Activated naive CD8-positive, alpha-beta T cell treated with anti-CD3 and anti-CD28 coated beads, Interleukin-2, amount 10 ng/mL, durations not matched to agents 7 days and 5 days (primary cell): ENCODE data around the gene FBXO38. TPM values are rescaled to one million over a fixed set of nuclear protein-coding genes. Genes with fewer than 3 reads are reported as not detected.
"Not testable (repeated sequence)": the region's sequence is repeated elsewhere in the genome, so short reads cannot be mapped to it uniquely, and the experiment has no call there.

Experiments used
- ATAC-seq: fragments of 150-1000 bp; cut with Tn5 transposase; one replicate; pipeline ENCODE4 v1.10.0; 2021; ENCODE audit warnings: low read depth, moderate library complexity
- POLR2A ChIA-PET: fragments of 350-600 bp; sonication (Branson Sonifier 250); formaldehyde crosslinking; loops from one replicate; lab custom pipeline; 2021; ENCODE audit warnings: antibody characterized with exemption; lab: Charles Lee
- DNase-seq: peaks from one replicate; pipeline ENCODE4 v3.0.0; 2021
- H3K27ac Mint-ChIP-seq: one replicate; pipeline ENCODE4 v1.8.0; 2022; ENCODE audit warnings: mild to moderate bottlenecking, mixed read lengths
- H3K27me3 Mint-ChIP-seq: one replicate; pipeline ENCODE4 v1.8.0; 2022; ENCODE audit warnings: mild to moderate bottlenecking, moderate library complexity, mixed read lengths
- H3K36me3 Mint-ChIP-seq: one replicate; pipeline ENCODE4 v1.8.0; 2021; ENCODE audit warnings: mild to moderate bottlenecking, mixed read lengths
- H3K4me1 Mint-ChIP-seq: one replicate; pipeline ENCODE4 v1.8.0; 2021; ENCODE audit warnings: mixed read lengths
- H3K4me3 Mint-ChIP-seq: one replicate; pipeline ENCODE4 v1.8.0; 2022; ENCODE audit warnings: mild to moderate bottlenecking, moderate library complexity, mixed read lengths
- H3K9me3 Mint-ChIP-seq: one replicate; pipeline ENCODE4 v1.8.0; 2021; ENCODE audit warnings: mixed read lengths
- total RNA-seq, 2 experiments: library from RNA; stranded (reverse); gene quantifications; one replicate each; pipeline ENCODE4 v1.2.3, GENCODE V29; 2021

The FBXO38 gene
- total RNA-seq, 2 experiments from 2014 or later = 60.5 to 65.8 TPM

- no peak overlapping the region for H3K4me3 Mint-ChIP-seq
- H3K27me3 Mint-ChIP-seq = peaks cover 7% of the 10 kb centered on the region
- POLR2A ChIA-PET = no interaction called here
- H3K27ac Mint-ChIP-seq = no peak overlapping the region
- no peaks in the 10 kb centered on the region for H3K9me3 Mint-ChIP-seq
- no peaks in the 10 kb centered on the region for H3K36me3 Mint-ChIP-seq
- ATAC-seq = no peak
- H3K4me1 Mint-ChIP-seq = no peaks in the 10 kb centered on the region
- no peak for DNase-seq
Measured at GRCh38 chr5:148455185-148455584, 71.4 kb downstream of the FBXO38 start.

GRCh38 chr5:148457183-148457620, 73.4 kb downstream of the FBXO38 start:
- Mint-ChIP-seq H3K9me3 (no peaks in the 10 kb centered on the region), H3K36me3 (no peaks in the 10 kb centered on the region), H3K4me1 (no peaks in the 10 kb centered on the region), H3K4me3 (no peak overlapping the region), H3K27ac (no peak overlapping the region), H3K27me3 (peaks cover 20% of the 10 kb centered on the region)
- ATAC-seq (peak; percentile 52), DNase-seq (no peak)
- POLR2A ChIA-PET = no interaction called here

GRCh38 chr5:148458036-148458888, 74.5 kb downstream of the FBXO38 start:
- H3K27ac Mint-ChIP-seq = no peak overlapping the region
- no peaks in the 10 kb centered on the region for H3K4me1 Mint-ChIP-seq
- peaks cover 22% of the 10 kb centered on the region for H3K27me3 Mint-ChIP-seq
- H3K36me3 Mint-ChIP-seq = no peaks in the 10 kb centered on the region
- peak; percentile 50 for ATAC-seq
- no peak overlapping the region for H3K4me3 Mint-ChIP-seq
- POLR2A ChIA-PET = no interaction called here
- no peaks in the 10 kb centered on the region for H3K9me3 Mint-ChIP-seq
- DNase-seq = no peak

GRCh38 chr5:148459669-148460068, 75.9 kb downstream of the FBXO38 start:
- DNase-seq (no peak), ATAC-seq (no peak)
- Mint-ChIP-seq H3K9me3 (no peaks in the 10 kb centered on the region), H3K36me3 (no peaks in the 10 kb centered on the region), H3K27me3 (peaks cover 24% of the 10 kb centered on the region), H3K4me1 (no peaks in the 10 kb centered on the region), H3K4me3 (no peak overlapping the region), H3K27ac (no peak overlapping the region)
- POLR2A ChIA-PET = no interaction called here

DNA sequence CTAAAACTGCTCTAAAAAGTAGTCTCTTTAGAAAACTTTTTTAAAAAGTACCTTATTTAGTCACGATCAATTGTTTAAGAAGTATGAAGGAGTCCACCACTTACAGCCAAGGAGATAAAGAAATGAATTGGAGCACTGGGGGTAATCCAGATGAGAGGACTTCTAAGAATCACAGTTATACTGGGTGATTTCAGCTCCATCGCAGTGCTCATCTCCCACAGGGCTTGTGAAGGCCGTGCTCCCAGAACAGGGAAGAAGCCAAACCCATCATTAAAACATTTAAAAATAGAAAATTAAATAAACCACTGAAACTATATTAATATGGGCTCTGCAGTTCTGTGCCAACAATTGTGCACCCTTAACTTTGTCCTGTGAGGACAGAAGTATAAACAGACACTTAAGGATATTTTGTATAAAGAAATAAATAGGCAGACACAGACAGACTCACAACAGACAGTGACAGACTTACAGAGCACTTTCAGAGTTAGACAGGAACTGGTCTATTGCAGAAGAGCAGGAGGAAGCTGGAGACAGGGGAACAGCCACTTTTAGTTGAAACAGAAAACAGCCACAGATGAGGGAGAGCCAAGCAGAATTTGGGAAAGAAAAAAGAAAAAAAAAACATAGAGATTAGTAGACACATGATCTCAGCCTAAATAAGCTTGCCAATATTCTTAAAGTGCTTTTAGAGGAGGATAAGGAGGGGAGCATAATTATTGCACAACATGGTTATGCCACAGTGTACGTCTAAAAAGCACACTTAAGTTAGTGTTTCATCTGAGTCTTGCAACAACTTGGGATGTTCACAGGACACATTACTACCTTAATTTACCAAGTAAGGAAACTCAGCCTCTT, 81.8 kb downstream of the FBXO38 start:
- no peak overlapping the region for H3K4me3 Mint-ChIP-seq
- no peaks in the 10 kb centered on the region for H3K4me1 Mint-ChIP-seq
- no peak overlapping the region for H3K27ac Mint-ChIP-seq
- H3K9me3 Mint-ChIP-seq = no peaks in the 10 kb centered on the region
- H3K27me3 Mint-ChIP-seq = peaks cover 29% of the 10 kb centered on the region
- H3K36me3 Mint-ChIP-seq = no peaks in the 10 kb centered on the region
- no peak for ATAC-seq
- no peak for DNase-seq
- POLR2A ChIA-PET = no interaction called here

DNA sequence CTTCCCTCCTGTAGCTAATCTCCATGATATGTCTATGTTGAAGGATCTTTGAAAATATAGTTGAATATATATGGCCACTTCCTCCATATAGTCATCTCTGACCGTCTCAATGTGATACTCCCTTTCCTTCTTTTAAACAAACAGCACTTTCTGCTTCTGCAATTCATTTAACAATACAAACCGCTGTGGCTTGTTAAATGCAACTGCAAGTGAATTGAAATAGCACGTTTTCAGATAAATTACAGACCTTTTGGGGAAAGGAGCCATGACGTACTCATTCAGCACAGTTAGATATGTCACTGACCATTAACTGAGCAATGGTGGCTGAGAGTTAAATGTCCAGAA, 82.5 kb downstream of the FBXO38 start:
- ATAC-seq (no peak), DNase-seq (no peak)
- peaks cover 30% of the 10 kb centered on the region for H3K27me3 Mint-ChIP-seq
- no peaks in the 10 kb centered on the region for H3K9me3 Mint-ChIP-seq
- POLR2A ChIA-PET = no interaction called here
- H3K4me1 Mint-ChIP-seq = no peaks in the 10 kb centered on the region
- no peak overlapping the region for H3K27ac Mint-ChIP-seq
- no peaks in the 10 kb centered on the region for H3K36me3 Mint-ChIP-seq
- H3K4me3 Mint-ChIP-seq = no peak overlapping the region

- no peak for ATAC-seq
- H3K27me3 Mint-ChIP-seq = peaks cover 18% of the 10 kb centered on the region
- POLR2A ChIA-PET = no interaction called here
- H3K27ac Mint-ChIP-seq = no peak overlapping the region
- no peaks in the 10 kb centered on the region for H3K36me3 Mint-ChIP-seq
- no peaks in the 10 kb centered on the region for H3K9me3 Mint-ChIP-seq
- no peak for DNase-seq
- no peaks in the 10 kb centered on the region for H3K4me1 Mint-ChIP-seq
- no peak overlapping the region for H3K4me3 Mint-ChIP-seq
Measured at GRCh38 chr5:148467958-148468357, 84.2 kb downstream of the FBXO38 start.

DNA sequence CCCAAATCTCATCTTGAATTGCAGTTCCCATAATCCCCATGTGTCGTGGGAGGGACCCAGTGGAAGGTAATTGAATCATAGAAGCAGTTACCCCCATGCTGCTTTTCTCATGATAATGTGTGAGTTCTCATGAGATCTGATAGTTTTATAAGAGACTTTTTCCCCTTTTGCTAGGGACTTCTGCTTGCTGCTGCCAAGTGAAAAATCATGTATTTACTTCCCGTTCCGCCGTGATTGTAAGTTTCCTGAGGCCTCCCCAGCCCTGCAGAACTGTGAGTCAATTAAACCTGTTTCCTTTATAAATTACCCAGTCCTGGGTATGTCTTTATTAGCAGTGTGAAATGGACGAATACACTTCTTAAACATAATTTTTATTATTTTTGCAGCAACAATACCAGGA, 85.0 kb downstream of the FBXO38 start:
- H3K27me3 Mint-ChIP-seq = peaks cover 18% of the 10 kb centered on the region
- H3K4me1 Mint-ChIP-seq, H3K36me3 Mint-ChIP-seq, ATAC-seq, H3K9me3 Mint-ChIP-seq, H3K4me3 Mint-ChIP-seq, H3K27ac Mint-ChIP-seq, POLR2A ChIA-PET, DNase-seq: not testable (repeated sequence)

GRCh38 chr5:148469501-148469935, 85.8 kb downstream of the FBXO38 start:
- no peaks in the 10 kb centered on the region for H3K36me3 Mint-ChIP-seq
- ATAC-seq = no peak
- no peaks in the 10 kb centered on the region for H3K9me3 Mint-ChIP-seq
- H3K27ac Mint-ChIP-seq = no peak overlapping the region
- POLR2A ChIA-PET = no interaction called here
- DNase-seq = no peak
- H3K4me1 Mint-ChIP-seq = no peaks in the 10 kb centered on the region
- H3K4me3 Mint-ChIP-seq = no peak overlapping the region
- H3K27me3 Mint-ChIP-seq = peaks cover 18% of the 10 kb centered on the region

DNA sequence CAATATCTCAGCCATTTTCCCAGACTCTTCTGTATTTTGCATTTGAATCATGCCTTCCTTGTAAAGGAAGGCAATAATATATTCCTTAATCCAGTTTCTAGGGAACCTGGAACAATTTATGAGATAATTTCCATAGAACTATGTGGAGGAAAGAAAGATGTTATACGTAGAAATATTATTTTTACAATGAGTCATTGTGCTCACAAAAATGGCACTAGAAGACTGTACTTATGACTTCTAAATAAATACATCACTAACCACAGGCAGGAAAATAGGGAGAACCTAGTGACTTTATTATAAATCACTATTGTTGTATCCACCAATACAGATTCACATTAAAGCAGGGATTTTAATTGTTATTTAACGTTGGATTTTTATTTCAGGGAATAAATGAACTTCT, 87.6 kb downstream of the FBXO38 start:
- POLR2A ChIA-PET = no interaction called here
- Mint-ChIP-seq H3K4me1 (no peaks in the 10 kb centered on the region), H3K4me3 (no peak overlapping the region), H3K36me3 (no peaks in the 10 kb centered on the region), H3K9me3 (no peaks in the 10 kb centered on the region), H3K27me3 (peaks cover 8% of the 10 kb centered on the region), H3K27ac (no peak overlapping the region)
- ATAC-seq (no peak), DNase-seq (no peak)

GRCh38 chr5:148474025-148474511, 90.3 kb downstream of the FBXO38 start:
- no peak overlapping the region for H3K27ac Mint-ChIP-seq
- H3K36me3 Mint-ChIP-seq = no peaks in the 10 kb centered on the region
- no peak for DNase-seq
- H3K27me3 Mint-ChIP-seq = peaks cover 22% of the 10 kb centered on the region
- H3K4me3 Mint-ChIP-seq = no peak overlapping the region
- no peaks in the 10 kb centered on the region for H3K4me1 Mint-ChIP-seq
- no peak for ATAC-seq
- no peaks in the 10 kb centered on the region for H3K9me3 Mint-ChIP-seq
- POLR2A ChIA-PET = no interaction called here

- H3K27ac Mint-ChIP-seq = no peak overlapping the region
- no peaks in the 10 kb centered on the region for H3K4me1 Mint-ChIP-seq
- DNase-seq = no peak
- POLR2A ChIA-PET = no interaction called here
- no peaks in the 10 kb centered on the region for H3K9me3 Mint-ChIP-seq
- no peaks in the 10 kb centered on the region for H3K36me3 Mint-ChIP-seq
- H3K27me3 Mint-ChIP-seq = peaks cover 19% of the 10 kb centered on the region
- H3K4me3 Mint-ChIP-seq = no peak overlapping the region
- no peak for ATAC-seq
Measured at GRCh38 chr5:148476302-148476701, 92.5 kb downstream of the FBXO38 start.

GRCh38 chr5:148477429-148477828, 93.7 kb downstream of the FBXO38 start:
- Mint-ChIP-seq H3K27ac (no peak overlapping the region), H3K4me1 (peaks cover 2% of the 10 kb centered on the region), H3K36me3 (no peaks in the 10 kb centered on the region), H3K4me3 (no peak overlapping the region), H3K9me3 (no peaks in the 10 kb centered on the region), H3K27me3 (peaks cover 19% of the 10 kb centered on the region)
- no peak for ATAC-seq
- no peak for DNase-seq
- POLR2A ChIA-PET = no interaction called here
